Measurements from ENCODE around the gene ZC3H10.
A peak's percentile ranks its signal among the peaks of the same experiment; 100 is the strongest.

Gene ZC3H10

GRCh38 chr12:56104815-56105608 lies 13.1 kb upstream of the ZC3H10 start:
- no peak for TF ChIP-seq CTCF (IDR thresholded peaks at IDR 0.05)
- peak overlapping the region; percentile 97 for H3K4me3 Mint-ChIP-seq
- peak overlapping the region; percentile 97 for H3K27ac Mint-ChIP-seq
- H3K36me3 Mint-ChIP-seq (ENCODE audit: low read depth) = peaks cover 36% of the 10 kb centered on the region
- DNase-seq = peak; percentile 55
- peaks cover 49% of the 10 kb centered on the region for H3K4me1 Mint-ChIP-seq
- H3K27me3 Mint-ChIP-seq (ENCODE audit: low read depth, poor library complexity) = no peaks in the 10 kb centered on the region
- no peaks in the 10 kb centered on the region for H3K9me3 Mint-ChIP-seq

GRCh38 chr12:56105609-56105902 lies 12.5 kb upstream of the ZC3H10 start:
- Mint-ChIP-seq H3K9me3 (no peaks in the 10 kb centered on the region), H3K27ac (peak overlapping the region; percentile 97), H3K36me3 (ENCODE audit: low read depth) (peaks cover 42% of the 10 kb centered on the region), H3K4me1 (peaks cover 49% of the 10 kb centered on the region), H3K4me3 (peak overlapping the region; percentile 97), H3K27me3 (ENCODE audit: low read depth, poor library complexity) (peaks cover 2% of the 10 kb centered on the region)
- DNase-seq = no peak
- no peak for TF ChIP-seq CTCF (IDR thresholded peaks at IDR 0.05)

GRCh38 chr12:56107242-56107641 lies 10.8 kb upstream of the ZC3H10 start:
- TF ChIP-seq CTCF (IDR thresholded peaks at IDR 0.05) = no peak
- Mint-ChIP-seq H3K36me3 (ENCODE audit: low read depth) (peaks cover 55% of the 10 kb centered on the region), H3K27ac (no peak overlapping the region), H3K9me3 (no peaks in the 10 kb centered on the region), H3K27me3 (ENCODE audit: low read depth, poor library complexity) (peaks cover 2% of the 10 kb centered on the region), H3K4me3 (peak overlapping the region; percentile 42), H3K4me1 (peaks cover 48% of the 10 kb centered on the region)
- no peak for DNase-seq

GRCh38 chr12:56110571-56110970 lies 7.5 kb upstream of the ZC3H10 start:
- no peak for DNase-seq
- Mint-ChIP-seq H3K36me3 (ENCODE audit: low read depth) (peaks cover 78% of the 10 kb centered on the region), H3K9me3 (no peaks in the 10 kb centered on the region), H3K4me3 (no peak overlapping the region), H3K27ac (peak overlapping the region; percentile 77), H3K27me3 (ENCODE audit: low read depth, poor library complexity) (peaks cover 2% of the 10 kb centered on the region), H3K4me1 (peaks cover 18% of the 10 kb centered on the region)
- TF ChIP-seq CTCF (IDR thresholded peaks at IDR 0.05) = no peak

- no peaks in the 10 kb centered on the region for H3K9me3 Mint-ChIP-seq
- TF ChIP-seq CTCF (IDR thresholded peaks at IDR 0.05) = no peak
- peaks cover 16% of the 10 kb centered on the region for H3K4me1 Mint-ChIP-seq
- H3K27ac Mint-ChIP-seq = peak overlapping the region; percentile 4
- DNase-seq = no peak
- H3K27me3 Mint-ChIP-seq (ENCODE audit: low read depth, poor library complexity) = peaks cover 10% of the 10 kb centered on the region
- peaks cover 63% of the 10 kb centered on the region for H3K36me3 Mint-ChIP-seq (ENCODE audit: low read depth)
- H3K4me3 Mint-ChIP-seq = no peak overlapping the region
Measured at GRCh38 chr12:56114084-56114483, 4.0 kb upstream of the ZC3H10 start.

GRCh38 chr12:56115329-56115728 lies 2.7 kb upstream of the ZC3H10 start:
- TF ChIP-seq CTCF (IDR thresholded peaks at IDR 0.05) = no peak
- no peak for DNase-seq
- peaks cover 28% of the 10 kb centered on the region for H3K4me1 Mint-ChIP-seq
- H3K4me3 Mint-ChIP-seq = peak overlapping the region; percentile 98
- H3K36me3 Mint-ChIP-seq (ENCODE audit: low read depth) = peaks cover 54% of the 10 kb centered on the region
- peaks cover 10% of the 10 kb centered on the region for H3K27me3 Mint-ChIP-seq (ENCODE audit: low read depth, poor library complexity)
- no peak overlapping the region for H3K27ac Mint-ChIP-seq
- no peaks in the 10 kb centered on the region for H3K9me3 Mint-ChIP-seq

All from nephron progenitor cell (in vitro differentiated cells).